ENCODE data around the gene MS4A15. TPM values are rescaled to one million over a fixed set of nuclear protein-coding genes. Genes with fewer than 3 reads are reported as not detected.

Gene MS4A15
- total RNA-seq, 1 donor from 2014 or later, result not detected

DNA sequence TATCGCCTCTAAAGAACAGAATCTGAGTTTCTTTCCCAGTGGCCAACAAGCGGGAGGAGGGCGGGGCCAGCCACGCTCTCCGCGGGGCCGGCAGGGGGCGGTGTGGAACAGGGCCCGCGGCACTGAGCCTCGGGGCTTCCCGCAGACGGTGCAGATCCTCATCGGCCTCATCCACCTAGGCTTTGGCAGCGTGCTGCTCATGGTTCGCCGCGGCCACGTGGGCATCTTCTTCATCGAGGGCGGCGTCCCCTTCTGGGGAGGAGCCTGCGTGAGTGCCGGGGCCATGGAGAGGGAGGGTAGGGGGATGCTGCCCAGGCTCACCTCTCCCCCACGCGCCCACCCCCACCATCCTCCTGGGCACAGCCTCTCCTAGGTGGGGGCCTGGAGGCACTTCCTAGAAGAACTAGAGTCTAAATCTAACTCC lies 10.7 kb downstream of the MS4A15 start:
- Histone ChIP-seq H4K20me1 (ENCODE audit: low read depth) (no peaks in the 10 kb centered on the region), H3K4me3 (no peak overlapping the region), H2AFZ (replicated peaks) (peak overlapping the region; percentile 57), H3K36me3 (no peaks in the 10 kb centered on the region), H3K4me2 (no peak overlapping the region), H3F3A (ENCODE audit: low read depth) (no peaks in the 10 kb centered on the region), H3K4me1 (no peaks in the 10 kb centered on the region), H3K9me3 (ENCODE audit: low read depth) (no peaks in the 10 kb centered on the region), H3K27ac (no peak overlapping the region), H3K9ac (no peak overlapping the region), H3K79me2 (ENCODE audit: low read depth) (no peaks in the 10 kb centered on the region), H3K27me3 (peaks cover 12% of the 10 kb centered on the region)
- TF ChIP-seq, protein P1, sequence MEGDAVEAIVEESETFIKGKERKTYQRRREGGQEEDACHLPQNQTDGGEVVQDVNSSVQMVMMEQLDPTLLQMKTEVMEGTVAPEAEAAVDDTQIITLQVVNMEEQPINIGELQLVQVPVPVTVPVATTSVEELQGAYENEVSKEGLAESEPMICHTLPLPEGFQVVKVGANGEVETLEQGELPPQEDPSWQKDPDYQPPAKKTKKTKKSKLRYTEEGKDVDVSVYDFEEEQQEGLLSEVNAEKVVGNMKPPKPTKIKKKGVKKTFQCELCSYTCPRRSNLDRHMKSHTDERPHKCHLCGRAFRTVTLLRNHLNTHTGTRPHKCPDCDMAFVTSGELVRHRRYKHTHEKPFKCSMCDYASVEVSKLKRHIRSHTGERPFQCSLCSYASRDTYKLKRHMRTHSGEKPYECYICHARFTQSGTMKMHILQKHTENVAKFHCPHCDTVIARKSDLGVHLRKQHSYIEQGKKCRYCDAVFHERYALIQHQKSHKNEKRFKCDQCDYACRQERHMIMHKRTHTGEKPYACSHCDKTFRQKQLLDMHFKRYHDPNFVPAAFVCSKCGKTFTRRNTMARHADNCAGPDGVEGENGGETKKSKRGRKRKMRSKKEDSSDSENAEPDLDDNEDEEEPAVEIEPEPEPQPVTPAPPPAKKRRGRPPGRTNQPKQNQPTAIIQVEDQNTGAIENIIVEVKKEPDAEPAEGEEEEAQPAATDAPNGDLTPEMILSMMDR (IDR thresholded peaks at IDR 0.05), result peak; percentile 61
- no peak for TF ChIP-seq EZH2phosphoT487 (IDR thresholded peaks at IDR 0.05)
- no peak overlapping the region for H3K4me3 Mint-ChIP-seq
- H3K27ac Mint-ChIP-seq, result no peak overlapping the region
- peak; percentile 52 for DNase-seq (ENCODE audit: low spot score)
- no peaks in the 10 kb centered on the region for H3K36me3 Mint-ChIP-seq
- H3K27me3 Mint-ChIP-seq (ENCODE audit: insufficient read depth, low read depth), result peaks cover 5% of the 10 kb centered on the region
- H3K4me1 Mint-ChIP-seq, result no peaks in the 10 kb centered on the region
- H3K9me3 Mint-ChIP-seq, result peaks cover 3% of the 10 kb centered on the region

DNA sequence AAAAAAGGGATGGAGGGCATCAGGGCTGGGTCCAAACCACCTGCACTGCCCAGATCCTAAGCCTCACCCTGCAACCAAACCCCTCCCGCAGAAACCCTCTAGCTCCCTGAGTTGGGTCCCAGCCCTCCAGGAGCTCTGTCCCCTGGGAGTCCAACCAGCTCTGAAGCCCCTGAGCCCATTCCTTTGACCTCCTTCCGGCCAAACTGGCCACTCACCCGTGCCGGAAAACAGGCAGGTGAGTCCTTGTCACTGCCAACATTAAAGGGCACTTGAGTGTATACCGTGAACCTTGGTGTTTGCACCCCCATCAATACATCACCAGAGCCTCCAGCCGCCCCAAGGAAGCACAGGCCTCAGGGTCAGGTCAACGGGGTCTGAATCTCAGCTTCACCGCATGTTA lies 11.5 kb downstream of the MS4A15 start:
- Histone ChIP-seq H4K20me1 (ENCODE audit: low read depth) (no peaks in the 10 kb centered on the region), H3K9ac (no peak overlapping the region), H3K36me3 (no peaks in the 10 kb centered on the region), H3K27me3 (peaks cover 12% of the 10 kb centered on the region), H3K4me2 (no peak overlapping the region), H2AFZ (replicated peaks) (no peak overlapping the region), H3K9me3 (ENCODE audit: low read depth) (no peaks in the 10 kb centered on the region), H3K4me1 (no peaks in the 10 kb centered on the region), H3K4me3 (no peak overlapping the region), H3K79me2 (ENCODE audit: low read depth) (no peaks in the 10 kb centered on the region), H3K27ac (no peak overlapping the region), H3F3A (ENCODE audit: low read depth) (no peaks in the 10 kb centered on the region)
- H3K36me3 Mint-ChIP-seq, result no peaks in the 10 kb centered on the region
- H3K27ac Mint-ChIP-seq, result no peak overlapping the region
- no peak for TF ChIP-seq EZH2 (IDR thresholded peaks at IDR 0.05)
- TF ChIP-seq, protein P1 (IDR thresholded peaks at IDR 0.05), result no peak
- no peak for DNase-seq (ENCODE audit: low spot score)
- peaks cover 5% of the 10 kb centered on the region for H3K27me3 Mint-ChIP-seq (ENCODE audit: insufficient read depth, low read depth)
- no peak overlapping the region for H3K4me3 Mint-ChIP-seq
- no peaks in the 10 kb centered on the region for H3K4me1 Mint-ChIP-seq
- peaks cover 3% of the 10 kb centered on the region for H3K9me3 Mint-ChIP-seq

DNA sequence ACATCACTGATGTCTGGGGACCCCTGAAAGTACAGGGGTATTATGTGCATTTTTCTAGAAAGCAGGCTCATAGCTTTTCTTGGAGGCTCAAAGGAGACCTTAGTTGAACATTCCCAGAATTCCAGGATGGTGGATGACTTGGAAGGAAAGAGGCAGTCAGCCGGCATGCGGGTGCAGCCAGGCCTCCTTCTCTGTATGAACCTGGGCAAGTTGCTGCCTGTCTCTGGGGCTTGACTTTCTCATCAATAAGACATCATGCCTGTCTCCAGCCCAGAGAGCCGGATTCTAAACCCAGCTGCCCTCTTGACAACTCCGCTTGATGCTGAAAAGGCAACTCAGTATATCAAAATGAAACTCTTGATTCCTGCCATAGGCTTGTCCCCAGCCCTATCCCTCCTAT lies 12.6 kb downstream of the MS4A15 start:
- H3K4me3 Mint-ChIP-seq, result no peak overlapping the region
- H3K27me3 Mint-ChIP-seq (ENCODE audit: insufficient read depth, low read depth), result peaks cover 5% of the 10 kb centered on the region
- Histone ChIP-seq H3K4me2 (no peak overlapping the region), H3K27me3 (peaks cover 12% of the 10 kb centered on the region), H3K4me3 (no peak overlapping the region), H3K9me3 (ENCODE audit: low read depth) (no peaks in the 10 kb centered on the region), H3K4me1 (no peaks in the 10 kb centered on the region), H3F3A (ENCODE audit: low read depth) (no peaks in the 10 kb centered on the region), H4K20me1 (ENCODE audit: low read depth) (no peaks in the 10 kb centered on the region), H3K27ac (no peak overlapping the region), H3K9ac (no peak overlapping the region), H3K36me3 (no peaks in the 10 kb centered on the region), H3K79me2 (ENCODE audit: low read depth) (no peaks in the 10 kb centered on the region), H2AFZ (replicated peaks) (no peak overlapping the region)
- H3K4me1 Mint-ChIP-seq, result no peaks in the 10 kb centered on the region
- no peaks in the 10 kb centered on the region for H3K36me3 Mint-ChIP-seq
- no peak overlapping the region for H3K27ac Mint-ChIP-seq
- TF ChIP-seq EZH2phosphoT487 (IDR thresholded peaks at IDR 0.05), result no peak
- TF ChIP-seq, protein P1 (IDR thresholded peaks at IDR 0.05), result no peak
- TF ChIP-seq EZH2 (IDR thresholded peaks at IDR 0.05), result no peak
- DNase-seq (ENCODE audit: low spot score), result no peak
- H3K9me3 Mint-ChIP-seq, result peaks cover 3% of the 10 kb centered on the region
